H1 (cell line): ENCODE data around the gene FCRL4. TPM values are rescaled to one million over a fixed set of nuclear protein-coding genes. Genes with fewer than 3 reads are reported as not detected.

Source experiments
- CREB1 ChIP-seq: IDR thresholded peaks from 2 replicates; pipeline ENCODE4 v1.6.1; 2012; ENCODE audit warnings: inconsistent platforms
- KDM1A ChIP-seq: fragments of 200-600, 300-600 bp; sonication (generic); IDR thresholded peaks from 2 replicates; pipeline ENCODE4 v1.7.1; 2016; ENCODE audit warnings: mild to moderate bottlenecking, low read length, borderline replicate concordance
- SIRT6 ChIP-seq: IDR thresholded peaks from one replicate; pipeline ENCODE4 v1.7.1; 2012; ENCODE audit warnings: low read length, inconsistent platforms
- polyA plus RNA-seq, 7 experiments: library from polyadenylated mRNA; depleted of rRNA in 3 of 7; stranded (reverse) in 5 of 7; unstranded in 2 of 7; fragments of >200 nt in 5 of 7; fragments of 200-250 nt in 2 of 7; gene quantifications; 1 replicate in 5 of 7; 2 replicates in 1 of 7; 4 replicates in 1 of 7; pipeline versions ENCODE4 v1.2.1 to v1.2.3, GENCODE V29; 2011 to 2013; ENCODE audit warnings: missing spikeins in 2 of 7, mixed read lengths in 2 of 7
- total RNA-seq: library from RNA; stranded (reverse); fragmentation: NEBNext Ultra II Directional; extraction: Animal tissue kit (Norgen Biotek cat#: 25700); gene quantifications from 2 replicates; pipeline ENCODE4 v1.2.1, GENCODE V29; 2021

The FCRL4 gene
- total and polyA plus RNA-seq, 2 of the 8 experiments (the other 6 are each of a cell fraction or from before 2014, with no cell fraction given): not detected

DNA sequence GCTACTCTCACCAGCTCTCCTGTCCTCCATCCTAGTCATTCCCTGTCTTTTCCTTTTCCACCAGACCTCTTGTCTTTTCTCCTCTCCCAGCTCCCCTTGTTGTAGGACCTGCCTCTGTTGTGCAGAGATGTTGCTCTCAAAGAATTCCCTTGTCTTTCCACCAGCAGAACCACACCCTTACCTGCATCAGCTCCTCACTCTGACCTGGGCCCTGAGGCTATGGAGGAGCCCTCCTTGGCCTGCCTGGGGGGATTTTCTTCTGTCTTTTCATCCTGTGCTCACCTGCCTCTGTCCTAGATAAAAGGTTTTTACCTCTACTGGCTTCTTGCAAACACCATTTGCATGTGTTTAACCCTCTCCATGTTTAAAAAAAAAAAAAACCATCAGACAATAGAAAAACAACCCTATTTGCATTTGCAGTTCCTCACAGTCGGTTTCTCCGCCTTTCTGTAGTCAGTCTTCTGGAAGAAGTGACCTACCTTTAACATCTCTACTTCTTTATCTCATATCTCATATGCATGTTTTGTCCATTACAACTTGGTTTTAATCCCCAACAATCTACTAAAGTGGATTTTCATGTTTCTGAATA is 57.6 kb downstream of the FCRL4 start (continued):
- TF ChIP-seq KDM1A (no peak), SIRT6 (no peak), CREB1 (no peak)
